Neural progenitor cell (in vitro differentiated cells): ENCODE results near the gene RCL1.
"Not testable (repeated sequence)": the region's sequence is repeated elsewhere in the genome, so short reads cannot be mapped to it uniquely, and the experiment has no call there.

ENCODE experiments used
- EZH2 ChIP-seq: fragments of 200-600 bp; sonication (generic); IDR thresholded peaks from 2 replicates; pipeline ENCODE4 v1.6.1; 2017; ENCODE audit warnings: antibody characterized with exemption, mild to moderate bottlenecking, moderate library complexity
- EZH2phosphoT487 ChIP-seq: fragments of 200-600 bp; sonication (generic); IDR thresholded peaks from 2 replicates; pipeline ENCODE4 v1.6.1; 2017; ENCODE audit warnings: antibody characterized with exemption
- TF ChIP-seq, protein P1 (sequence below): fragments of 200-600 bp; sonication (generic); IDR thresholded peaks from 2 replicates; pipeline ENCODE4 v1.5.1; 2017; ENCODE audit warnings: antibody characterized with exemption, mild to moderate bottlenecking

DNA sequence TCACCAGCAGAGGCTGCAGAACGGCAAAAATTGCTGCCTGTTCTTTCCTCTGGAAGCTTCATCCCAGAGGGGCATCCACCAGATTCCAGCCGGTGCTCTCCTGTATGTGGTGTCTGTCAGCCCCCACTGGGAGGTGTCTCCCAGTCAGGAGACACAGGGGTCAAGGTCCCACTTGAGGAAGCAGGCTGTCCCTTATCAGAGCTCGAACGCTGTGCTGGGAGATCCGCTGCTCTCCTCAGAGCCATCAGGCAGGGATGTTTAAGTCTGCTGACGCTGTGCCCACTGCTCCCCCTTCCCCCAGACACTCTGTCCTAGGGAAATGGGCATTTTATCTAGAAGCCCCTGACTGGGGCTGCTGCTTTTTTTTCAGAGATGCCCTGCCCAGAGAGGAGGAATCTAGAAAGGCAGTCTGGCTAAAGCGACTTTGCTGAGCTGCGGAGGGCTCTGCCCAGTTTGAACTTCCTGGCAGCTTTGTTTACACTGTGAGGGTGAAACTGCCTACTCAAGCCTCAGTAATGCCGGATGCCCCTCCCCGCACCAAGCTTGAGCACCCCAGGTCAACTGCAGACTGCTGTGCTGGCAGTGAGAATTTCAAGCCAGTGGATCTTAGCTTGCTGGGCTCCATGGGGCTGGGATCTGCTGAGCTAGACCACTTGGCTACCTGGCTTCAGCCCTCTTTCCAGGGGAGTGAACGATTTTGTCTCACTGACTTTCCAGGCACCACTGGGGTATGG lies 108.8 kb downstream of the RCL1 start:
- TF ChIP-seq, protein P1, sequence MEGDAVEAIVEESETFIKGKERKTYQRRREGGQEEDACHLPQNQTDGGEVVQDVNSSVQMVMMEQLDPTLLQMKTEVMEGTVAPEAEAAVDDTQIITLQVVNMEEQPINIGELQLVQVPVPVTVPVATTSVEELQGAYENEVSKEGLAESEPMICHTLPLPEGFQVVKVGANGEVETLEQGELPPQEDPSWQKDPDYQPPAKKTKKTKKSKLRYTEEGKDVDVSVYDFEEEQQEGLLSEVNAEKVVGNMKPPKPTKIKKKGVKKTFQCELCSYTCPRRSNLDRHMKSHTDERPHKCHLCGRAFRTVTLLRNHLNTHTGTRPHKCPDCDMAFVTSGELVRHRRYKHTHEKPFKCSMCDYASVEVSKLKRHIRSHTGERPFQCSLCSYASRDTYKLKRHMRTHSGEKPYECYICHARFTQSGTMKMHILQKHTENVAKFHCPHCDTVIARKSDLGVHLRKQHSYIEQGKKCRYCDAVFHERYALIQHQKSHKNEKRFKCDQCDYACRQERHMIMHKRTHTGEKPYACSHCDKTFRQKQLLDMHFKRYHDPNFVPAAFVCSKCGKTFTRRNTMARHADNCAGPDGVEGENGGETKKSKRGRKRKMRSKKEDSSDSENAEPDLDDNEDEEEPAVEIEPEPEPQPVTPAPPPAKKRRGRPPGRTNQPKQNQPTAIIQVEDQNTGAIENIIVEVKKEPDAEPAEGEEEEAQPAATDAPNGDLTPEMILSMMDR: not testable (repeated sequence)
- TF ChIP-seq EZH2phosphoT487, EZH2: not testable (repeated sequence)
